ENCODE measurements around the gene AFDN. TPM values are rescaled to one million over a fixed set of nuclear protein-coding genes. Genes with fewer than 3 reads are reported as not detected.

Gene AFDN
- total and polyA plus RNA-seq, 2 experiments from 2014 or later: 130 to 198 TPM

DNA sequence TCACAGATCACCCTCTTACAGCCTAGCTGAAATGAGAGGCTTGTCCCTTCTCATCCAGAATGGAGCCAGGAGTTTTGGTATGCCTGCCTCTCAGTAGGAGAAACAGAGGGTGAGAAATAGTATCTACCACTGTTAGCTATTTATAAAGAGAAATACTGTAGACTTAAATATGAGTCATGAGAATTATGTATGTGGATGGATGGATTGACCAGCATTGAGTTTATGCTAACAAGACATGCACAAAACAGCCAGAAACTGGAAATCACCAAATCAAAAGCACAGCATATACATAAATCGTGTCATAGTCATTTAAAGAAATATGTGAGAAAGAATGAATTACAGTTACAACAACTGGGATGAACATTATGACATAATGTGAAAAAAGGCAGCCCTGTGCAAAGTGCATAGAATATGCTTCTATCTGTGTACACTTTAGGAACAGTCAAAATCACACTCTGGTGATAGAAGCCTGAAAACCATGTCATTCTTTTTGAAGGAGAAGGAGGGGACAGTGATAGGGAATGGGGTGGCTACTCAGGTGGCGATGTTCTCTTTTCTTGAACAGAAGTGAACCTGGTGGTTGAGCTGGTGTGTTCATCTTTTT is 90.9 kb downstream of the AFDN start:
- 98% methylated on average over 2 of the region's 2 CpGs for WGBS (ENCODE audit: low lambda C conversion rate, missing lambda C conversion rate)
- DNase-seq (ENCODE audit: low spot score): no peak
- TF ChIP-seq EZH2phosphoT487 (IDR thresholded peaks at IDR 0.05; ENCODE audit: low read depth, severe bottlenecking, unreplicated experiment): no peak
- TF ChIP-seq, protein P1, sequence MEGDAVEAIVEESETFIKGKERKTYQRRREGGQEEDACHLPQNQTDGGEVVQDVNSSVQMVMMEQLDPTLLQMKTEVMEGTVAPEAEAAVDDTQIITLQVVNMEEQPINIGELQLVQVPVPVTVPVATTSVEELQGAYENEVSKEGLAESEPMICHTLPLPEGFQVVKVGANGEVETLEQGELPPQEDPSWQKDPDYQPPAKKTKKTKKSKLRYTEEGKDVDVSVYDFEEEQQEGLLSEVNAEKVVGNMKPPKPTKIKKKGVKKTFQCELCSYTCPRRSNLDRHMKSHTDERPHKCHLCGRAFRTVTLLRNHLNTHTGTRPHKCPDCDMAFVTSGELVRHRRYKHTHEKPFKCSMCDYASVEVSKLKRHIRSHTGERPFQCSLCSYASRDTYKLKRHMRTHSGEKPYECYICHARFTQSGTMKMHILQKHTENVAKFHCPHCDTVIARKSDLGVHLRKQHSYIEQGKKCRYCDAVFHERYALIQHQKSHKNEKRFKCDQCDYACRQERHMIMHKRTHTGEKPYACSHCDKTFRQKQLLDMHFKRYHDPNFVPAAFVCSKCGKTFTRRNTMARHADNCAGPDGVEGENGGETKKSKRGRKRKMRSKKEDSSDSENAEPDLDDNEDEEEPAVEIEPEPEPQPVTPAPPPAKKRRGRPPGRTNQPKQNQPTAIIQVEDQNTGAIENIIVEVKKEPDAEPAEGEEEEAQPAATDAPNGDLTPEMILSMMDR (IDR thresholded peaks at IDR 0.05; ENCODE audit: poor library complexity): no peak
- no peak for TF ChIP-seq EZH2 (IDR thresholded peaks at IDR 0.05; ENCODE audit: borderline replicate concordance)

DNA sequence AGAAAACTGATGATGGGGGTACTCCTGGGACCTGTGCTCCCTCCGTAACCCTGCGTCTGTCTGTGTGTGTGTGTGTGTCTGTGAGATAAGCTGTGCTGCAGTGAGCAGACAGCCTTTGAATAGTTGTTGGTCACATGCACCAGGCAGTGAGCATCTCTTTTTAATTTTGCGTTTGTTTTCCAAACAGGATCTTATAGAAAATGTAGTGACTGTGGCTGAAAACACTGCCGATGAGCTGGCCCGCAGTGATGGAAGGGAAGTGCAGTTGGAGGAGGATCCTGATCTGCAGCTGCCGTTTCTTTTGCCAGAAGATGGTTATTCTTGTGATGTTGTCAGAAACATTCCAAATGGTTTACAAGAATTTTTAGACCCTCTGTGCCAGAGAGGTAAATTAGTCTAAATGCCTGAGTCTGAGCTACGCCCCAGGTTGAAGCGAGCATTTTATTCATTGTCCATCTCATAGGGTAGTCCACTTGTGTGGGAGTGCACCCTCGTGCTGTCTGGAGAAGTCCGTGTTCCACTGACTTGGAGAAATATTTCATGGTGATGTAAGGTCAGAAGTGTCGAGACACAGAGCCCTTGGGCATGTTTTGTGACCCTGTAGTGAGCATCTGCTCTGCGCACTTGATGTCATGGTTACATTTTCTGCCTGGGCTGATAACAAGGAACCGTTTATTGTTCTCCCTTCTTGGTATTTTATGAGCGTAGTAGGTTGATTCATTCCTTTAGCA is 92.0 kb downstream of the AFDN start:
- TF ChIP-seq, protein P1 (IDR thresholded peaks at IDR 0.05; ENCODE audit: poor library complexity): no peak
- TF ChIP-seq EZH2phosphoT487 (IDR thresholded peaks at IDR 0.05; ENCODE audit: low read depth, severe bottlenecking, unreplicated experiment): no peak
- no peak for TF ChIP-seq EZH2 (IDR thresholded peaks at IDR 0.05; ENCODE audit: borderline replicate concordance)
- H3K4me2 ChIP-seq: no peak overlapping the region
- no peaks in the 10 kb centered on the region for H3K27me3 ChIP-seq
- DNase-seq (ENCODE audit: low spot score): no peak
- no peaks in the 10 kb centered on the region for H3K9me2 ChIP-seq (replicated peaks; ENCODE audit: insufficient read depth)
- H3K4me3 ChIP-seq: no peak overlapping the region
- no peaks in the 10 kb centered on the region for H4K20me1 ChIP-seq (ENCODE audit: insufficient read depth, poor library complexity, severe bottlenecking)
- 90% methylated on average over 14 of the region's 14 CpGs for WGBS (ENCODE audit: low lambda C conversion rate, missing lambda C conversion rate)
- peaks cover 10% of the 10 kb centered on the region for H3K79me2 ChIP-seq
- H2AFZ ChIP-seq: no peak overlapping the region
- no peaks in the 10 kb centered on the region for H3K9me3 ChIP-seq (ENCODE audit: low read depth)
- no peaks in the 10 kb centered on the region for H3K4me1 ChIP-seq (ENCODE audit: insufficient read depth)
- H3K27ac ChIP-seq: no peak overlapping the region
- no peaks in the 10 kb centered on the region for H3K36me3 ChIP-seq (replicated peaks; ENCODE audit: insufficient read depth, low read depth)

More for the DNA sequence above, 90.9 kb downstream of the AFDN start:
- H3K27me3 ChIP-seq: no peaks in the 10 kb centered on the region
- H2AFZ ChIP-seq: no peak overlapping the region
- H3K4me1 ChIP-seq (ENCODE audit: insufficient read depth): no peaks in the 10 kb centered on the region
- H3K27ac ChIP-seq: no peak overlapping the region
- H3K9me2 ChIP-seq (replicated peaks; ENCODE audit: insufficient read depth): no peaks in the 10 kb centered on the region
- peaks cover 10% of the 10 kb centered on the region for H3K79me2 ChIP-seq
- H4K20me1 ChIP-seq (ENCODE audit: insufficient read depth, poor library complexity, severe bottlenecking): no peaks in the 10 kb centered on the region
- no peak overlapping the region for H3K4me3 ChIP-seq
- H3K36me3 ChIP-seq (replicated peaks; ENCODE audit: insufficient read depth, low read depth): no peaks in the 10 kb centered on the region
- no peaks in the 10 kb centered on the region for H3K9me3 ChIP-seq (ENCODE audit: low read depth)
- no peak overlapping the region for H3K4me2 ChIP-seq

DNA sequence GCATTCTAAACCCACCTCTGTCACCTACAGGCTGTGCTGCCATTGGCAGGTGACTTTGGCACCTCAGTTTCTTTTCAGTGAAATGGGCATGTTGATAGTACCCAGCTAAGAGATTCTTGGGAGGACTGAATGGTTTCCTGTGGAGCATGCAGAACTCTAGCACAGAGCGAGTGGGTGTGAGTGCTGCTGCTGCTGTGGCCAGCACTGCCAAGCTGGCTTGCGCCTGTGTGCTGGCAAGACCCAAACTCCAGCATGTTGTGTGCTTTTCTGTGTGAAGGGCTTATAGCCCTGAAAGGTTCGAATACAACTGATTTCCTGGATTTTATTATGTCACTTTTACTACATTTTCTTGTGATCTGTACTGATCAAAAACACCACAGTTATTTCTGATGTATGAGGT is 92.6 kb downstream of the AFDN start:
- no peak for DNase-seq (ENCODE audit: low spot score)
- H3K36me3 ChIP-seq (replicated peaks; ENCODE audit: insufficient read depth, low read depth): no peaks in the 10 kb centered on the region

More for the DNA sequence above, 92.6 kb downstream of the AFDN start:
- H3K9me2 ChIP-seq (replicated peaks; ENCODE audit: insufficient read depth): no peaks in the 10 kb centered on the region
- H3K4me3 ChIP-seq: no peak overlapping the region
- H3K79me2 ChIP-seq: peaks cover 12% of the 10 kb centered on the region
- no peaks in the 10 kb centered on the region for H4K20me1 ChIP-seq (ENCODE audit: insufficient read depth, poor library complexity, severe bottlenecking)
- H3K9me3 ChIP-seq (ENCODE audit: low read depth): no peaks in the 10 kb centered on the region
- H3K4me2 ChIP-seq: no peak overlapping the region
- H3K27me3 ChIP-seq: no peaks in the 10 kb centered on the region
- WGBS (ENCODE audit: low lambda C conversion rate, missing lambda C conversion rate): 95% methylated on average over 3 of the region's 3 CpGs
- H3K4me1 ChIP-seq (ENCODE audit: insufficient read depth): no peaks in the 10 kb centered on the region
- no peak overlapping the region for H2AFZ ChIP-seq
- no peak for TF ChIP-seq EZH2phosphoT487 (IDR thresholded peaks at IDR 0.05; ENCODE audit: low read depth, severe bottlenecking, unreplicated experiment)
- TF ChIP-seq EZH2 (IDR thresholded peaks at IDR 0.05; ENCODE audit: borderline replicate concordance): no peak
- TF ChIP-seq, protein P1 (IDR thresholded peaks at IDR 0.05; ENCODE audit: poor library complexity): no peak
- H3K27ac ChIP-seq: no peak overlapping the region
